H1 (cell line): ENCODE results near the gene SEMA4D. TPM values are rescaled to one million over a fixed set of nuclear protein-coding genes. Genes with fewer than 3 reads are reported as not detected.

Source experiments
- CTCF ChIA-PET: fragments of 300-600 bp; sonication (Branson Sonifier 250); formaldehyde crosslinking; loops from one replicate; lab custom pipeline; 2021; ENCODE audit not compliant: partially characterized antibody; lab: Charles Lee
- POLR2A ChIA-PET: fragments of 300-600 bp; sonication (Branson Sonifier 250); formaldehyde crosslinking; loops from one replicate; lab custom pipeline; 2021; ENCODE audit warnings: inconsistent platforms; ENCODE audit not compliant: partially characterized antibody; lab: Charles Lee
- DNase-seq, 2 experiments: peaks; one replicate each; pipeline versions ENCODE4 v3.0.0 to v3.0.0-alpha.2; 2010 to 2022; ENCODE audit warnings: low spot score in 2 of 2, low read depth in 1 of 2, mixed read lengths in 1 of 2
- FAIRE-seq: peaks from 2 replicates; lab custom pipeline; 2011; peaks lifted over from hg19 to GRCh38; lab: Jason Lieb, UNC
- H2AFZ ChIP-seq: 2 replicates; pipeline ENCODE4 v1.8.1; 2012; ENCODE audit warnings: low read length, inconsistent platforms
- H2AK5ac ChIP-seq: 2 replicates; pipeline ENCODE4 v1.6.1; 2013; ENCODE audit warnings: low read depth, low read length
- H2BK120ac ChIP-seq: replicated peaks from 2 replicates; pipeline ENCODE3; 2013; ENCODE audit warnings: low read depth, low read length, inconsistent platforms
- H2BK12ac ChIP-seq: 2 replicates; pipeline ENCODE4 v1.6.1; 2013; ENCODE audit warnings: low read depth, low read length
- H2BK15ac ChIP-seq: 2 replicates; pipeline ENCODE4 v1.6.1; 2013; ENCODE audit warnings: low read length
- H2BK20ac ChIP-seq: 2 replicates; pipeline ENCODE4 v1.6.1; 2013; ENCODE audit warnings: low read length
- H2BK5ac ChIP-seq: 2 replicates; pipeline ENCODE4 v1.6.1; 2013; ENCODE audit warnings: low read depth, low read length
- H3K14ac ChIP-seq: 2 replicates; pipeline ENCODE4 v1.6.1; 2013; ENCODE audit warnings: inconsistent platforms; ENCODE audit not compliant: insufficient read length
- H3K18ac ChIP-seq: 2 replicates; pipeline ENCODE4 v1.6.1; 2013; ENCODE audit warnings: low read length; ENCODE audit errors: extremely low read depth
- H3K23ac ChIP-seq: 2 replicates; pipeline ENCODE4 v1.6.1; 2013; ENCODE audit warnings: inconsistent platforms; ENCODE audit not compliant: insufficient read length
- H3K23me2 ChIP-seq: 2 replicates; pipeline ENCODE4 v1.6.1; 2013; ENCODE audit warnings: low read depth, low read length
- H3K27ac ChIP-seq: 2 replicates; pipeline ENCODE4 v1.6.1; 2011; ENCODE audit warnings: low read depth, low read length, inconsistent platforms
- H3K27me3 ChIP-seq, 4 experiments: replicated peaks in 1 of 4; 1 replicate in 1 of 4; 2 replicates in 3 of 4; pipeline versions ENCODE4 v1.6.1 to v1.8.1; 2011 to 2013; ENCODE audit warnings: low read length in 3 of 4, mild to moderate bottlenecking in 3 of 4, inconsistent platforms in 2 of 4, mixed read lengths in 2 of 4, moderate library complexity in 1 of 4; ENCODE audit not compliant: control insufficient read depth in 3 of 4, insufficient read depth in 3 of 4; ENCODE audit errors: extremely low read depth in 1 of 4
- H3K36me3 ChIP-seq, 4 experiments: 2 replicates each; pipeline versions ENCODE4 v1.6.1 to v1.8.1; 2011 to 2013; ENCODE audit warnings: mild to moderate bottlenecking in 4 of 4, low read length in 3 of 4, moderate library complexity in 2 of 4, control low read depth in 1 of 4, inconsistent platforms in 1 of 4; ENCODE audit not compliant: insufficient read depth in 4 of 4, control insufficient read depth in 2 of 4
- H3K4ac ChIP-seq: replicated peaks from 2 replicates; pipeline ENCODE3; 2013; ENCODE audit warnings: low read length, low read depth, mixed read lengths, inconsistent platforms; ENCODE audit not compliant: insufficient read length
- H3K4me1 ChIP-seq, 4 experiments: replicated peaks in 1 of 4; 1 replicate in 1 of 4; 2 replicates in 3 of 4; pipeline versions ENCODE4 v1.6.1 to v1.8.1; 2011 to 2013; ENCODE audit warnings: low read length in 3 of 4, inconsistent platforms in 2 of 4, mixed read lengths in 1 of 4; ENCODE audit not compliant: insufficient read depth in 4 of 4, control insufficient read depth in 3 of 4
- H3K4me2 ChIP-seq, 2 experiments: 2 replicates each; pipeline versions ENCODE4 v1.6.1 to v1.8.1; 2011 to 2013; ENCODE audit warnings: low read depth in 2 of 2, low read length in 2 of 2, control low read depth in 1 of 2, inconsistent platforms in 1 of 2, mild to moderate bottlenecking in 1 of 2; ENCODE audit not compliant: insufficient read depth in 1 of 2
- H3K4me3 ChIP-seq, 4 experiments: fragments of 200-600, 300-600 bp in 1 of 4; sonication (generic), shearing (Covaris generic), sonication (Bioruptor Twin) in 1 of 4; 2 replicates each; pipeline versions ENCODE4 v1.5.1 to v1.8.1; 2011 to 2016; ENCODE audit warnings: low read length in 4 of 4, low read depth in 3 of 4, control low read depth in 2 of 4, inconsistent platforms in 2 of 4, mild to moderate bottlenecking in 2 of 4, mixed read lengths in 1 of 4, moderate library complexity in 1 of 4; ENCODE audit not compliant: insufficient read depth in 2 of 4; ENCODE audit errors: extremely low read depth in 1 of 4
- H3K56ac ChIP-seq: replicated peaks from 2 replicates; pipeline ENCODE3; 2013; ENCODE audit warnings: low read depth, mild to moderate bottlenecking, mixed read lengths, low read length, inconsistent platforms; ENCODE audit not compliant: insufficient read length
- H3K79me1 ChIP-seq: 2 replicates; pipeline ENCODE4 v1.6.1; 2013; ENCODE audit warnings: low read depth, low read length, control low read depth
- H3K79me2 ChIP-seq, 2 experiments: 2 replicates each; pipeline versions ENCODE4 v1.6.1 to v1.8.1; 2012 to 2013; ENCODE audit warnings: low read length in 2 of 2, mild to moderate bottlenecking in 2 of 2, inconsistent platforms in 1 of 2; ENCODE audit not compliant: insufficient read depth in 2 of 2, control insufficient read depth in 1 of 2
- H3K9ac ChIP-seq, 4 experiments: replicated peaks in 1 of 4; 1 replicate in 1 of 4; 2 replicates in 3 of 4; pipeline versions ENCODE4 v1.6.1 to v1.8.1; 2011 to 2013; ENCODE audit warnings: low read depth in 3 of 4, low read length in 3 of 4, control low read depth in 2 of 4, mild to moderate bottlenecking in 2 of 4, moderate library complexity in 2 of 4, inconsistent platforms in 1 of 4; ENCODE audit errors: extremely low read depth in 1 of 4
- H3K9me3 ChIP-seq, 2 experiments: 2 replicates each; pipeline versions ENCODE4 v1.6.1 to v1.8.1; 2012 to 2013; ENCODE audit warnings: mild to moderate bottlenecking in 2 of 2, moderate library complexity in 2 of 2, control low read depth in 1 of 2, inconsistent platforms in 1 of 2, low read depth in 1 of 2, low read length in 1 of 2, mixed read lengths in 1 of 2; ENCODE audit not compliant: insufficient read depth in 2 of 2
- H4K20me1 ChIP-seq, 2 experiments: replicated peaks in 1 of 2; 2 replicates each; pipeline versions ENCODE3 to v1.8.1; 2011 to 2013; ENCODE audit warnings: inconsistent platforms in 2 of 2, low read length in 2 of 2, mild to moderate bottlenecking in 1 of 2; ENCODE audit not compliant: insufficient read depth in 2 of 2, control insufficient read depth in 1 of 2
- H4K5ac ChIP-seq: 2 replicates; pipeline ENCODE4 v1.6.1; 2013; ENCODE audit warnings: low read length, low read depth, mixed read lengths, inconsistent platforms; ENCODE audit not compliant: insufficient read length
- H4K8ac ChIP-seq: 2 replicates; pipeline ENCODE4 v1.8.0; 2013; ENCODE audit warnings: mild to moderate bottlenecking, moderate library complexity, low read length, inconsistent platforms; ENCODE audit not compliant: insufficient read depth; ENCODE audit errors: extremely low read depth
- H4K91ac ChIP-seq: replicated peaks from 2 replicates; pipeline ENCODE3; 2013; ENCODE audit warnings: low read length, mixed read lengths, inconsistent platforms; ENCODE audit not compliant: insufficient read length
- CBX8 ChIP-seq: fragments of 300-800, 300-1000 bp; sonication (generic); IDR thresholded peaks from 2 replicates; pipeline ENCODE4 v1.7.1; 2016; ENCODE audit warnings: low read depth, low read length, borderline replicate concordance
- EGR1 ChIP-seq: IDR thresholded peaks from 2 replicates; pipeline ENCODE4 v1.6.1; 2011; ENCODE audit warnings: low read depth, low read length, borderline replicate concordance
- KDM1A ChIP-seq: fragments of 200-600, 300-600 bp; sonication (generic); IDR thresholded peaks from 2 replicates; pipeline ENCODE4 v1.7.1; 2016; ENCODE audit warnings: mild to moderate bottlenecking, low read length, borderline replicate concordance
- KDM5A ChIP-seq: fragments of 200-600 bp; IDR thresholded peaks from 2 replicates; pipeline ENCODE4 v1.7.1; 2012; ENCODE audit warnings: mild to moderate bottlenecking, low read length, inconsistent platforms, mixed read lengths
- MAFK ChIP-seq: IDR thresholded peaks from 2 replicates; pipeline ENCODE4 v1.6.1; 2012; ENCODE audit warnings: low read depth, mild to moderate bottlenecking, improper control_type of control experiment, low read length
- PHF8 ChIP-seq: fragments of 200-600 bp; sonication (generic); conservative IDR thresholded peaks from 2 replicates; pipeline ENCODE4 v1.7.1; 2012; ENCODE audit warnings: low read depth, mild to moderate bottlenecking, inconsistent platforms, low read length, moderate library complexity
- RFX5 ChIP-seq: IDR thresholded peaks from 2 replicates; pipeline ENCODE4 v1.6.1; 2011; ENCODE audit warnings: low read depth, low read length, improper control_type of control experiment, borderline replicate concordance
- SIN3A ChIP-seq, 2 experiments: IDR thresholded peaks in 1 of 2; conservative IDR thresholded peaks in 1 of 2; 2 replicates each; pipeline ENCODE4 v1.6.1; 2011 to 2012; ENCODE audit warnings: low read length in 2 of 2, improper control_type of control experiment in 1 of 2, low read depth in 1 of 2, mild to moderate bottlenecking in 1 of 2
- SP1 ChIP-seq: IDR thresholded peaks from 2 replicates; pipeline ENCODE4 v1.6.1; 2011; ENCODE audit warnings: low read depth, low read length
- WGBS, 2 experiments: shearing (Covaris generic) in 1 of 2; methylation state at CpG; one replicate each; pipeline versions ENCODE4 v1.1.6 to v1.1.7; 2013 to 2015; ENCODE audit warnings: low lambda C conversion rate in 2 of 2, mixed read lengths in 2 of 2, inconsistent platforms in 1 of 2, low coverage in 1 of 2, missing lambda C conversion rate in 1 of 2; ENCODE audit not compliant: insufficient replicate concordance in 2 of 2, insufficient coverage in 1 of 2, insufficient read length in 1 of 2; ENCODE audit errors: extremely low coverage in 1 of 2, missing lambda C conversion rate in 1 of 2; 5-methylcytosine and 5-hydroxymethylcytosine counted together
- polyA plus RNA-seq, 7 experiments: library from polyadenylated mRNA; depleted of rRNA in 3 of 7; stranded (reverse) in 5 of 7; unstranded in 2 of 7; fragments of >200 nt in 5 of 7; fragments of 200-250 nt in 2 of 7; gene quantifications; 1 replicate in 5 of 7; 2 replicates in 1 of 7; 4 replicates in 1 of 7; pipeline versions ENCODE4 v1.2.1 to v1.2.3, GENCODE V29; 2011 to 2013; ENCODE audit warnings: missing spikeins in 2 of 7, mixed read lengths in 2 of 7
- total RNA-seq: library from RNA; stranded (reverse); fragmentation: NEBNext Ultra II Directional; extraction: Animal tissue kit (Norgen Biotek cat#: 25700); gene quantifications from 2 replicates; pipeline ENCODE4 v1.2.1, GENCODE V29; 2021
- TF ChIP-seq, protein P1 (sequence below): IDR thresholded peaks from 2 replicates; pipeline ENCODE4 v1.6.1; 2012; ENCODE audit warnings: low read length, inconsistent platforms

The SEMA4D gene
- total and polyA plus RNA-seq, 2 of the 8 experiments (the other 6 are each of a cell fraction or from before 2014, with no cell fraction given) = 21.0 to 70.4 TPM

DNA sequence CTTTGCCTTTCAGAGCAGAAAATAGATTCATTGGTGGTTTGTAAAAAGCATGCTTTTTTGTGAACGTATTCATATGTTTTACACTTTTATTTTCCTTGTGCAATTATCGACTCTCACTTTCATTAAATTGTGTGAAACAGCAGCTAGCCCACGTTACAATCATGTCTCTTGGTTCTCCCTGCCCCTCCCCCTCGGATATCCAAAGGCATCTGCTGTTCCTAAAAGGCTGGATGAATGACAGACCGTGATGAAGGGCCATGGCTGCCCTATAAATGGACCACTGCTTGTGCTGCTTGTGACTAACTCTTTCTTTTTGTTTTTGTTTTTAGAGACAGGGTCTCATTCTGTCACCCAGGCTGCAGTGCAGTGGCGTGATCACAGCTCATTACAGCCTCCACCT is 17.0 kb upstream of the SEMA4D start:
- no peak overlapping the region for H2BK15ac ChIP-seq
- H4K91ac ChIP-seq = no peak overlapping the region
- 79% methylated on average over 6 of the region's 6 CpGs; no CpG with 5 or more reads in 1 of the 2 experiments for WGBS, 2 experiments
- H4K8ac ChIP-seq = no peak overlapping the region
- no peak overlapping the region for H2BK12ac ChIP-seq
- no peaks in the 10 kb centered on the region for H3K9me3 ChIP-seq
- no peak overlapping the region for H2AK5ac ChIP-seq
- no peaks in the 10 kb centered on the region for H3K79me1 ChIP-seq
- no peak overlapping the region for H3K9ac ChIP-seq
- H3K4ac ChIP-seq = no peak overlapping the region
- no peak overlapping the region for H4K5ac ChIP-seq
- H3K4me2 ChIP-seq = no peak overlapping the region
- TF ChIP-seq MAFK (no peak), SIN3A (conservative IDR thresholded peaks at IDR 0.05 in 1 of 2, IDR thresholded peaks at IDR 0.05 in 1 of 2; ENCODE audit: low read depth in 1 of 2, low read length in 2 of 2) (no peak), KDM5A (no peak), KDM1A (no peak), PHF8 (no peak), EGR1 (no peak), SP1 (no peak), CBX8 (no peak), RFX5 (no peak)
- TF ChIP-seq, protein P1, sequence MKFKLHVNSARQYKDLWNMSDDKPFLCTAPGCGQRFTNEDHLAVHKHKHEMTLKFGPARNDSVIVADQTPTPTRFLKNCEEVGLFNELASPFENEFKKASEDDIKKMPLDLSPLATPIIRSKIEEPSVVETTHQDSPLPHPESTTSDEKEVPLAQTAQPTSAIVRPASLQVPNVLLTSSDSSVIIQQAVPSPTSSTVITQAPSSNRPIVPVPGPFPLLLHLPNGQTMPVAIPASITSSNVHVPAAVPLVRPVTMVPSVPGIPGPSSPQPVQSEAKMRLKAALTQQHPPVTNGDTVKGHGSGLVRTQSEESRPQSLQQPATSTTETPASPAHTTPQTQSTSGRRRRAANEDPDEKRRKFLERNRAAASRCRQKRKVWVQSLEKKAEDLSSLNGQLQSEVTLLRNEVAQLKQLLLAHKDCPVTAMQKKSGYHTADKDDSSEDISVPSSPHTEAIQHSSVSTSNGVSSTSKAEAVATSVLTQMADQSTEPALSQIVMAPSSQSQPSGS = no peak
- H4K20me1 ChIP-seq = no peaks in the 10 kb centered on the region
- H3K4me1 ChIP-seq = no peaks in the 10 kb centered on the region
- H3K79me2 ChIP-seq = no peaks in the 10 kb centered on the region
- no peak overlapping the region for H2AFZ ChIP-seq
- H3K23ac ChIP-seq = no peak overlapping the region
- no peak overlapping the region for H3K4me3 ChIP-seq
- H3K14ac ChIP-seq = no peak overlapping the region
- no peak overlapping the region for H3K18ac ChIP-seq
- H3K27me3 ChIP-seq = no peaks in the 10 kb centered on the region
- H3K23me2 ChIP-seq = no peaks in the 10 kb centered on the region; the same call in 1 of the 2 replicates
- POLR2A ChIA-PET = interaction anchor here (1.2 kb wide), 1 partner anchor 12 kb away, joined by 5 read pairs; no protein-coding TSS in a partner anchor
- no peaks in the 10 kb centered on the region; a peak in 1 of 8 replicates for H3K36me3 ChIP-seq
- H2BK20ac ChIP-seq = no peak overlapping the region
- H2BK5ac ChIP-seq = no peak overlapping the region
- no peak overlapping the region for H2BK120ac ChIP-seq
- DNase-seq (no peak), FAIRE-seq (no peak)
- CTCF ChIA-PET = no interaction called here
- H3K27ac ChIP-seq = no peak overlapping the region
- no peak overlapping the region for H3K56ac ChIP-seq
